Inflammatory macrophage (primary cell): ENCODE data around the gene CBX3.
"Not testable (repeated sequence)": the region's sequence is repeated elsewhere in the genome, so short reads cannot be mapped to it uniquely, and the experiment has no call there.

ENCODE experiments used
- DNase-seq, 2 donors: peaks; one replicate each; pipeline ENCODE4 v3.0.0-alpha.2; 2020 to 2022
- total RNA-seq, 18 experiments: gene quantifications; one replicate each; lab custom pipeline; 2026; ENCODE audit warnings: mixed read lengths in 6 of 18, inconsistent platforms in 2 of 18; lab: John Stamatoyannopoulos, UW

Gene CBX3
- 56.2 to 246 (median 130) reads per million in 18 experiments for total RNA-seq

GRCh38 chr7:26201247-26202018 lies at the start of gene CBX3:
Gene CBX3 (plus strand): TSS chr7:26201745. CDS start chr7:26202999, 1,254 bp downstream.
- peak; percentile 82 to 86 for DNase-seq

GRCh38 chr7:26151953-26152781 lies 49.4 kb upstream of the CBX3 start, which contains the start of gene NFE2L3:
Gene NFE2L3 (plus strand): TSS chr7:26152198. CDS start chr7:26152499, 301 bp downstream.
- peak; percentile 89 to 90 for DNase-seq

GRCh38 chr7:26152782-26153240 lies 48.7 kb upstream of the CBX3 start:
- not testable (repeated sequence) for DNase-seq

GRCh38 chr7:26153241-26153822 lies 48.2 kb upstream of the CBX3 start:
- peak in 1 of 2 donors; percentile 5 for DNase-seq

GRCh38 chr7:26153823-26154783 lies 47.4 kb upstream of the CBX3 start:
- peak; percentile 62 to 70 for DNase-seq

GRCh38 chr7:26155531-26156375 lies 45.8 kb upstream of the CBX3 start:
- DNase-seq, result peak; percentile 14 to 32

GRCh38 chr7:26156451-26157420 lies 44.8 kb upstream of the CBX3 start:
- peak; percentile 32 to 60 for DNase-seq

- DNase-seq, result no peak
Observed at GRCh38 chr7:26157520-26158105, 43.9 kb upstream of the CBX3 start.

- DNase-seq, result no peak
Observed at GRCh38 chr7:26159243-26159642, 42.3 kb upstream of the CBX3 start.

GRCh38 chr7:26160896-26161295 lies 40.6 kb upstream of the CBX3 start:
- DNase-seq, result no peak

GRCh38 chr7:26162431-26162830 lies 39.1 kb upstream of the CBX3 start:
- no peak for DNase-seq

- DNase-seq, result not testable (repeated sequence)
Observed at GRCh38 chr7:26163804-26164203, 37.7 kb upstream of the CBX3 start.

- no peak for DNase-seq
Observed at GRCh38 chr7:26165950-26166683, 35.4 kb upstream of the CBX3 start.

- no peak for DNase-seq
Observed at GRCh38 chr7:26166684-26167266, 34.8 kb upstream of the CBX3 start.

- no peak for DNase-seq
Observed at GRCh38 chr7:26167303-26167934, 34.1 kb upstream of the CBX3 start.

GRCh38 chr7:26168458-26169023 lies 33.0 kb upstream of the CBX3 start:
- DNase-seq, result no peak

GRCh38 chr7:26169271-26169670 lies 32.3 kb upstream of the CBX3 start:
- no peak for DNase-seq
